ENCODE measurements around the gene CD22.

CD22 gene

GRCh38 chr19:35388277-35389054 is 59.5 kb downstream of the CD22 start:
- no peak for DNase-seq (ENCODE audit: low spot score)

DNA sequence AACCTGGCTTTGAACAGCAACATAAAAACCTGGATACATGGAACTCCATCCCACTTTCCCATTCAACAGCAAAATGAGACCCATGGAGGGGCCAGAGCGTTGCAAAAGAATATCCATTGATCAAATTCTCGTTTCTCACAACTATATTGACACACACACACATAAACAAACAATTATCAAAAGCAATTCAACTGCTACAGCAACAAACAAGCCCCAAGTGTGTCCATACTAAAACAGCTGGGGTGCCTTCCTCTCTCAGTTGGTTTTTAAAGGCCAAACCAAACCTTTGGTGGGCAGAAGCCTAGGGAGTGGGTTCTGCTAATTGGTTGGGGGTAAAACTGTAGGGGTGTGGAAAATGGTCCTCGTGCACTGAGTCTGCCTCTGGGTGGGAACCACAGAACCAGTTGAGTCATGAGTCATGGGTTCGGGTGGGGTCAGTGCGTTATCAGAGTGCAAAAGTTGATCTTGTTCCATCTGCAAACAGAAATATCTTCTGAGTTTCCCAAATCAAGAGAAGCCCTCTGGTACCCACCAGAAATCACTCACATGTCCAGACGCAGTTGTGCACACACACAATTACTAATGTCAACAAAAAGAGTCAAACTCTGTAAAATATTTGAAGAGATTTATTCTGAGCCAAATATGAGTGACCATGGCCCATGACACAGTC is 60.3 kb downstream of the CD22 start:
- no peak for DNase-seq (ENCODE audit: low spot score)

DNA sequence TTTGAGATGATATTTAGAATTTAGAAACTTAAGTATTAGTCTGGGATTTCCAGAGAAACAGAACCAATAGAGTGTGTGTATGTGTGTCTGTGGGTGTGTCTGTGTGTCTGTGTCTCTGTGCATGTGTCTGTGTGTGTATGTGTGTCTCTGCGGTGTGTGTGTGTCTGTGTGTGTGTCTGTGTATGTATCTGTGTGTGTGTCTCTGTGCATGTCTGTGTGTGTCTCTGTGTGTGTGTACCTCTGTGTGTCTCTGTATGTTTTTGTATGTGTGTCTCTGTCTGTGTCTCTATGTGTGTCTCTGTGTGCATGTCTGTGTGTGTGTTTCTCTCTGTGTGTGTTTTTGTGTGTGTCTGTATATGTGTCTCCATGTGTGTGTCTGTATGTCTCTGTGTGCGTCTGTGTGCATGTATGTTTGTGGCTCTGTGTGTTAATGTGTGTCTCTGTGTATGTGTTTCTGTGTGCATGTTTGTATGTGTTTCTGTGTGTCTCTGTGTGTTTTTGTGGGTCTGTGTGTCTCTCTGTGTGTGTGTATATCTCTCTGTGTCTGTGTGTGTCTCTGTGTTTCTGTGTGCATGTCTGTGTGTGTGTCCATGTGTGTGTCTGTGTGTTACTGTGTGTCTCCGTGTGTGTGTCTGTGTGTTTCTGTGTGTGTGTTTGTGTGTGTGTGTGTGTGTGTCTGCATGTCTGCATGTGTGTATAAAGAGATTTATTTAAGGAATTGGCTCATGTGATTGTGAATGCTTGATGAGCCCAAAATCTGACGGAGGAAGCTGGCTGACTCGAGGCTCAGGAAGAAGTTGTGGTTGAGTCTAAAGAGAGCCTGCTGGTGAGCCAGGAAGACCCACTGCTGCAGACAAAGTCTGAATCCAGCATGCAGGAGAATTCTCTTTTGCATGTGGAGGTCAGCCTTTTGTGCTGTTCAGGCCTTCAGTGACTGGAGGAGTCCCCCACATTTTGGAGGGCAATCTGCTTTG is 64.0 kb downstream of the CD22 start:
- DNase-seq (ENCODE audit: low spot score): no peak

DNA sequence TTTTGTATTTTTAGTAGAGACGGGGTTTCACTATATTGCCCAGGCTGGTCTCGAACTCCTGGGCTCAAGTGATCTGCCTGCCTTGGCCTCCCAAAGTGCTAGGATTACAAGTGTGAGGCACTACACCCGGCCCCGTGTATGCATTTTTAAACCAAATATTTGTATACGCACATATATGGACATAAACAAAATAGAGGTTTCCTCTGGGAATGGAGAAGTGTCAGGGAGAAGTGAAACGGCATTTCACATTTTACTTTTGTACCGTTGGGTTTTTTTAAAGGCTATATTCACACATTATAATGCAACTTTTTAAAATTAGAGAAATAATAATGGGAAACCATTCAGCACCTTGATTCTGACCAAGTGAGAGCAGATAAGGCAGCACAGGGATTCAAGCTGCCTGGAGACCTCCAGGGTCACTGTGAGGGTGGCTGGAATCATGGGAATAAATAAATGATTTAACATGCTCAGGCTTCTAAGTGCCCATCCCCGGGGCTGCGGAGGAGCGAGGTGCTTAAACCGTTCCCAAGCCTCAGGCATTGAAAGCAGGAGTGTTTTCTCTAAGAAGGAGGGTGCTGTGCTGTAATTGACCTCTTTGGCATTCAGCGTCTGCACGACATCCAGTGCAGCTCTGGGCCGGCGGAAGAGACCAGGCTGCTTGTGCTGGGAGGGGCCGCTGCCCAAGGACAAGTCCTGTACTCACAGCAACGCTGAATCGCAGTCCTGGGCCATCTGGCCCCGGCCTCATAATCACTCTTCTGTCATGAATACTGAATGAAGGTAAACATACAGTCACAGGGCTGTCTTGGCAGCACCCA is 66.6 kb downstream of the CD22 start:
- no peak for DNase-seq (ENCODE audit: low spot score)

- no peak for DNase-seq (ENCODE audit: low spot score)
Measured at GRCh38 chr19:35396240-35396885, 67.4 kb downstream of the CD22 start.
